Thyroid gland (tissue), 4 donors: ENCODE results near the gene PSME1. TPM values are rescaled to one million over a fixed set of nuclear protein-coding genes. Genes with fewer than 3 reads are reported as not detected.
A peak's percentile ranks its signal among the peaks of the same experiment; 100 is the strongest.

Experiments used
- DNase-seq, 2 donors: peaks; one replicate each; pipeline ENCODE4 v3.0.0-alpha.2; 2019
- H3K27ac ChIP-seq, 3 donors: fragments of 200-600 bp; sonication (generic); 1 replicate in 2 of 3; 2 replicates in 1 of 3; pipeline ENCODE4 v1.5.1; 2016 to 2019; ENCODE audit warnings: mild to moderate bottlenecking in 1 of 3, moderate library complexity in 1 of 3
- H3K27me3 ChIP-seq: fragments of 200-600 bp; sonication (generic); one replicate; pipeline ENCODE4 v1.5.1; 2019
- H3K36me3 ChIP-seq, 2 donors: fragments of 200-600 bp; sonication (generic); one replicate each; pipeline ENCODE4 v1.5.1; 2016 to 2019
- H3K4me1 ChIP-seq, 2 donors: fragments of 200-600 bp; sonication (generic); one replicate each; pipeline ENCODE4 v1.5.1; 2017 to 2019
- H3K4me3 ChIP-seq, 3 donors: fragments of 200-600 bp; sonication (generic); replicated peaks in 1 of 3; 1 replicate in 2 of 3; 2 replicates in 1 of 3; pipeline ENCODE4 v1.5.1; 2016; ENCODE audit warnings: mild to moderate bottlenecking in 1 of 3
- H3K9me3 ChIP-seq: fragments of 200-600 bp; sonication (generic); one replicate; pipeline ENCODE4 v1.5.1; 2017
- POLR2A ChIP-seq, 2 donors: fragments of 450-650 bp; IDR thresholded peaks; one replicate each; pipeline ENCODE4 v1.6.1; 2017; ENCODE audit warnings: antibody characterized with exemption in 2 of 2, mild to moderate bottlenecking in 2 of 2, moderate library complexity in 1 of 2
- WGBS, 2 donors: methylation state at CpG; one replicate each; pipeline ENCODE4 v1.1.5; 2017; 5-methylcytosine and 5-hydroxymethylcytosine counted together
- intact Hi-C: fragments of 100-400 bp; cut with DNase I; formaldehyde crosslinking; loops from one replicate; pipeline ENCODE4 v1.15.1; 2023
- total RNA-seq, 4 donors: library from RNA; depleted of rRNA; stranded (reverse); fragments of >200 nt; gene quantifications; one replicate each; pipeline ENCODE4 v1.2.3, GENCODE V29; 2016
- TF ChIP-seq, protein P1 (sequence below), 6 experiments: fragments of 200-600 bp in 3 of 6; fragments of 450-650 bp in 3 of 6; sonication (generic) in 3 of 6; IDR thresholded peaks; one replicate each; pipeline ENCODE4 v1.5.1; 2016 to 2019; ENCODE audit warnings: antibody characterized with exemption in 6 of 6, mild to moderate bottlenecking in 2 of 6, inconsistent platforms in 1 of 6, moderate library complexity in 1 of 6

The PSME1 gene
- total RNA-seq, 4 donors from 2014 or later, result 117 to 193 (median 186) TPM

- no peak overlapping the region for H3K4me3 ChIP-seq
- intact Hi-C loops, result no loop called here
- 91 to 92% methylated on average over 11 to 12 of the region's 12 CpGs for WGBS, 2 donors
- H3K9me3 ChIP-seq, result no peaks in the 10 kb centered on the region
- H3K27ac ChIP-seq, result no peak overlapping the region
- no peak for DNase-seq
- peaks cover 34 to 46% of the 10 kb centered on the region in 2 donors for H3K36me3 ChIP-seq
- no peak for TF ChIP-seq POLR2A (IDR thresholded peaks at IDR 0.05)
- TF ChIP-seq, protein P1, sequence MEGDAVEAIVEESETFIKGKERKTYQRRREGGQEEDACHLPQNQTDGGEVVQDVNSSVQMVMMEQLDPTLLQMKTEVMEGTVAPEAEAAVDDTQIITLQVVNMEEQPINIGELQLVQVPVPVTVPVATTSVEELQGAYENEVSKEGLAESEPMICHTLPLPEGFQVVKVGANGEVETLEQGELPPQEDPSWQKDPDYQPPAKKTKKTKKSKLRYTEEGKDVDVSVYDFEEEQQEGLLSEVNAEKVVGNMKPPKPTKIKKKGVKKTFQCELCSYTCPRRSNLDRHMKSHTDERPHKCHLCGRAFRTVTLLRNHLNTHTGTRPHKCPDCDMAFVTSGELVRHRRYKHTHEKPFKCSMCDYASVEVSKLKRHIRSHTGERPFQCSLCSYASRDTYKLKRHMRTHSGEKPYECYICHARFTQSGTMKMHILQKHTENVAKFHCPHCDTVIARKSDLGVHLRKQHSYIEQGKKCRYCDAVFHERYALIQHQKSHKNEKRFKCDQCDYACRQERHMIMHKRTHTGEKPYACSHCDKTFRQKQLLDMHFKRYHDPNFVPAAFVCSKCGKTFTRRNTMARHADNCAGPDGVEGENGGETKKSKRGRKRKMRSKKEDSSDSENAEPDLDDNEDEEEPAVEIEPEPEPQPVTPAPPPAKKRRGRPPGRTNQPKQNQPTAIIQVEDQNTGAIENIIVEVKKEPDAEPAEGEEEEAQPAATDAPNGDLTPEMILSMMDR (IDR thresholded peaks at IDR 0.05), result no peak
- H3K27me3 ChIP-seq, result no peaks in the 10 kb centered on the region
- H3K4me1 ChIP-seq, result peaks cover 9 to 14% of the 10 kb centered on the region in 2 donors
These were observed 21.3 kb downstream of the PSME1 start for GRCh38 chr14:24157331-24157730.

- intact Hi-C loops, result no loop called here
- Histone ChIP-seq H3K27ac (peak overlapping the region; percentile 56 to 97 (median 97)), H3K4me3 (no peak overlapping the region), H3K36me3 (peaks cover 49 to 56% of the 10 kb centered on the region in 2 donors), H3K9me3 (no peaks in the 10 kb centered on the region), H3K4me1 (peaks cover 18 to 27% of the 10 kb centered on the region in 2 donors), H3K27me3 (no peaks in the 10 kb centered on the region)
- no peak for DNase-seq
- WGBS, 2 donors, result 95 to 96% methylated on average over 11 of the region's 11 CpGs
- no peak for TF ChIP-seq POLR2A (IDR thresholded peaks at IDR 0.05)
- TF ChIP-seq, protein P1 (IDR thresholded peaks at IDR 0.05), result no peak
These were observed 23.9 kb downstream of the PSME1 start for GRCh38 chr14:24159777-24160498.

DNA sequence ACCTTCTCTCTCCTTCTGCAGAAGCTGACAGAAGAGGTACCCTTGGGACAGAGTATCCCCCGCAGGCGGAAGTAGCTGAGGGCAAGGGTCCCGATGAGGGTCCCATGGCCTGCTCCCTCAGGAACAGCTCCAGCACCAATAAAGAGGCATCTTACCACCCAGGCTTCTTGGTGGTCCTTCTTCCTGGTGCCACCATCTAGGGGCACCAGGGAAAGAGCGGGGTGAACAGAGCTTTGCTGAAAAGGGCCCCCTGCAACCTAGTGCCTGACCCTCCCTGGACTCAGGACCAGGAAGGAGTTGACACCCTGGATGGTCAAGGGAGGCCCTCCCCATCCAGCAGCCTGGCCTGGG lies 24.5 kb downstream of the PSME1 start:
- no peaks in the 10 kb centered on the region for H3K9me3 ChIP-seq
- TF ChIP-seq, protein P1 (IDR thresholded peaks at IDR 0.05), result no peak
- no peak for TF ChIP-seq POLR2A (IDR thresholded peaks at IDR 0.05)
- H3K36me3 ChIP-seq, result peaks cover 49 to 56% of the 10 kb centered on the region in 2 donors
- no peaks in the 10 kb centered on the region for H3K27me3 ChIP-seq
- H3K27ac ChIP-seq, result peak overlapping the region; percentile 56 to 97 (median 97)
- no peak for DNase-seq
- peaks cover 18 to 27% of the 10 kb centered on the region in 2 donors for H3K4me1 ChIP-seq
- intact Hi-C loops, result no loop called here
- 89 to 94% methylated on average over 4 of the region's 4 CpGs for WGBS, 2 donors
- H3K4me3 ChIP-seq, result no peak overlapping the region

DNA sequence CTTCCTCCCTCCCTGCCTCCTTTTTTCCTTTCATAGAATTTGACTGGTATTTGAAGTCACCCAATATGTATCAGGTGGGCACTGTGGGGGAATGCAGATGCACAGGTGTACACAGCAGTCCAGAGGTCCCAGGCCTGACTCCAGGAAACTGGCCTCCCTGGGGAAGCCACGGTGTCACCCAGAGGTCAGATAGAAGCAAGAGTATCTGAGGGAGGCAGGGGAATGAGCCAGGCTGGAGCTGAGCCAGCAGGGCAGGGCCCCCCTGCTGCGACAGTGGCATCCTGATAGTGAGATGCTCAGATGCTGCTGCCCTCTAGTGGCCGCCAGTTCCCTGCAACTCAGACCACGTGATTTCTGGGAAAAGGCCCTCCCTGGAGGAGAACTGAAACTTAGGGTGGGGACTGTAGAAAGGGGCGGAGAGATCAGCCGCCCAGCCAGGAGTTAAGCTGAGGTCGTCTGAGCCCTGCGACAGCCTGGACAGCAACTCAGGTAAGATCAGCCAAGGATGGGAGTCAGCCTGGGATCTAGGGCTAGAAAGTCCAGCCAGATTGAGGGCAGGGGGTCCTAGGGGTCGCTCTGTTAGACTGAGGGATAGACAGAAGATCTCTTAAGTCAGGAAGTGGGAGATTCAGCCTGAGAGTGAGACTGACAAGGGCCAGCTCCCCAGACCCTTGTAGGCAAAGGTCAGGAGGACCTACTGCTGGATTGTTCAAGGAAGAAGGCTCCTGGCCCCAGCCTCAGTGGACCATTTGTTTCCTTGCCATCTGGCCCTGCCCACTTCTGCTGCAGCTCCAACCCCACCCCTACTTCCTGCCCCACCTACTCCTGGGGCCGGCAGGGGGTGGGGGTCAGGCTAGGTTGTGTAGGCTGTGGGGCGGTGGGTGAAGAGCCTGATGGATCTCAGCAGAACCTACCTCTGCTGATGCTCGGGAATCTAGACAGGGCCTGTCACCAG lies 25.1 kb downstream of the PSME1 start, which contains the start of gene IRF9:
TSS of gene IRF9 (plus strand) at position 416 of the 955 bp plus-strand sequence. CDS start 880 bp downstream, outside the sequence.
- Histone ChIP-seq H3K36me3 (peaks cover 52 to 56% of the 10 kb centered on the region in 2 donors), H3K4me1 (peaks cover 18 to 27% of the 10 kb centered on the region in 2 donors), H3K27ac (peak within 1 kb of the TSS; percentile 92 to 97 (median 97)), H3K9me3 (no peaks in the 10 kb centered on the region), H3K27me3 (no peaks in the 10 kb centered on the region), H3K4me3 (peak within 1 kb of the TSS; percentile 4 to 58 (median 52))
- peak in 1 of 2 donors; percentile 82 for TF ChIP-seq POLR2A (IDR thresholded peaks at IDR 0.05)
- TF ChIP-seq, protein P1 (IDR thresholded peaks at IDR 0.05), result peak; percentile 89 to 98 (median 94)
- WGBS, 2 donors, result 2% methylated on average over 10 to 12 of the region's 12 CpGs
- peak; percentile 99 for DNase-seq
- intact Hi-C loops, result no loop called here
